Spleen (tissue), 7 donors: ENCODE data around the gene SAC3D1.

Experiments
- CTCF ChIP-seq, 11 experiments: fragments of 200-600 bp in 7 of 11; fragments of 450-650 bp in 4 of 11; sonication (generic) in 4 of 11; IDR thresholded peaks in 8 of 11; conservative IDR thresholded peaks in 3 of 11; 1 replicate in 7 of 11; 2 replicates in 4 of 11; pipeline versions ENCODE4 v1.4.0 to v1.8.0; 2016 to 2021; ENCODE audit warnings: antibody characterized with exemption in 11 of 11, inconsistent platforms in 4 of 11, mild to moderate bottlenecking in 1 of 11
- POLR2AphosphoS5 ChIP-seq, 3 donors: sonication (generic); formaldehyde crosslinking; IDR thresholded peaks; one replicate each; pipeline ENCODE4 v1.5.1; 2017; ENCODE audit warnings: antibody characterized with exemption in 3 of 3
- donor health status: DM: no; HTN: no; CAD: no; lungs with moderate emphysema.
- donor health status: DM: no; HTN: no; CAD: no.
- donor health status: DM: no; HTN: no; CAD: no.

GRCh38 chr11:65069217-65069616 lies 28.2 kb downstream of the SAC3D1 start:
- TF ChIP-seq CTCF (IDR thresholded peaks at IDR 0.05 in 8 of 11, conservative IDR thresholded peaks at IDR 0.05 in 3 of 11) = no peak
- no peak for TF ChIP-seq POLR2AphosphoS5 (IDR thresholded peaks at IDR 0.05)
